ENCODE data around the gene CERS6.

CERS6 gene

GRCh38 chr2:168457190-168457895 is 1.3 kb downstream of the CERS6 start:
- in situ Hi-C loops (cut with MboI; ENCODE audit: low pct_unique_long_range_greater_than_20kb, low sequenced_read_pairs, unreplicated experiment), result no loop called here
- TF ChIP-seq, protein P1, sequence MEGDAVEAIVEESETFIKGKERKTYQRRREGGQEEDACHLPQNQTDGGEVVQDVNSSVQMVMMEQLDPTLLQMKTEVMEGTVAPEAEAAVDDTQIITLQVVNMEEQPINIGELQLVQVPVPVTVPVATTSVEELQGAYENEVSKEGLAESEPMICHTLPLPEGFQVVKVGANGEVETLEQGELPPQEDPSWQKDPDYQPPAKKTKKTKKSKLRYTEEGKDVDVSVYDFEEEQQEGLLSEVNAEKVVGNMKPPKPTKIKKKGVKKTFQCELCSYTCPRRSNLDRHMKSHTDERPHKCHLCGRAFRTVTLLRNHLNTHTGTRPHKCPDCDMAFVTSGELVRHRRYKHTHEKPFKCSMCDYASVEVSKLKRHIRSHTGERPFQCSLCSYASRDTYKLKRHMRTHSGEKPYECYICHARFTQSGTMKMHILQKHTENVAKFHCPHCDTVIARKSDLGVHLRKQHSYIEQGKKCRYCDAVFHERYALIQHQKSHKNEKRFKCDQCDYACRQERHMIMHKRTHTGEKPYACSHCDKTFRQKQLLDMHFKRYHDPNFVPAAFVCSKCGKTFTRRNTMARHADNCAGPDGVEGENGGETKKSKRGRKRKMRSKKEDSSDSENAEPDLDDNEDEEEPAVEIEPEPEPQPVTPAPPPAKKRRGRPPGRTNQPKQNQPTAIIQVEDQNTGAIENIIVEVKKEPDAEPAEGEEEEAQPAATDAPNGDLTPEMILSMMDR (IDR thresholded peaks at IDR 0.05; ENCODE audit: extremely low read depth, insufficient read depth, missing control alignments), result no peak
- DNase-seq (ENCODE audit: low spot score), result peak; percentile 35

DNA sequence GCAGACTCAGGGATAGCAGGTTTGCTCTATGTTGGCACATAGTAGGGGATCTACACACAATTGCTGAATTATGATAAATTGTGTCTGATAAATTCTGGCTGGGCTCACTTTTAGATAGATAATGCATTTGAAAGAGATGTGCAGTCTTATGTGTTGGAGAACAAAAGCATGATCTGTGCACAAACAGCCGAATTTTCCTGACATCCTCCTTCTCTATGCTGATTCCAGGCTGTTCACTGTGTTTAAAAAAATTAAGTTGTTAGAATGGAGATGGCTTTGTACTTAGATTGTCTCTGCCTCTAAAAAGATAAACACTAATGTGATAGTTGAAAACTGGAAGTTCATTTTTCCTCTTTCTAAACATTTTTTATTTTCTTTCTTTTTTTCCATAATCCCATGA is 2.1 kb downstream of the CERS6 start:
- DNase-seq (ENCODE audit: low spot score), result no peak
- in situ Hi-C loops (cut with MboI; ENCODE audit: low pct_unique_long_range_greater_than_20kb, low sequenced_read_pairs, unreplicated experiment), result no loop called here
- TF ChIP-seq, protein P1 (IDR thresholded peaks at IDR 0.05; ENCODE audit: extremely low read depth, insufficient read depth, missing control alignments), result no peak

GRCh38 chr2:168459256-168459655 is 3.2 kb downstream of the CERS6 start:
- TF ChIP-seq, protein P1 (IDR thresholded peaks at IDR 0.05; ENCODE audit: extremely low read depth, insufficient read depth, missing control alignments), result no peak
- in situ Hi-C loops (cut with MboI; ENCODE audit: low pct_unique_long_range_greater_than_20kb, low sequenced_read_pairs, unreplicated experiment), result no loop called here
- no peak for DNase-seq (ENCODE audit: low spot score)

DNA sequence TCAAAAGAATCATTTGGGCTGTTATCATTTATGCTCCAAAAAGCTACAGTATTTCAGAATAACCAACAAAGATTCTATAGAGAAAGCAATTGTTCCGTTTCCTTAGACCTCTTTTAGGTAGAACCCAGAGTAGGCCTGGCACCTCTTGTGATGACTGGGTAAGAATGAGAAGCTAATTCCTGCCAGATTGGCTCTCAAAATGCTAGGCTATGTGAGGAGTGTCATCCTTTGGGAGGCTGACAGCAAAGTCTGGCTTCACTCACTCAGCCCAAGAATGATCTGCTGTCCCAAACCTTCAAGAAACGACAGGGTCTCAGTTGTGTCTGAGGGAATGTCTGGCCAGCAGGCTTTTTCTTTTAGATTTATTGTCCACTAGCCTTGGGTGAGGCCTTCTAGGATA is 4.5 kb downstream of the CERS6 start:
- in situ Hi-C loops (cut with MboI; ENCODE audit: low pct_unique_long_range_greater_than_20kb, low sequenced_read_pairs, unreplicated experiment), result no loop called here
- TF ChIP-seq, protein P1 (IDR thresholded peaks at IDR 0.05; ENCODE audit: extremely low read depth, insufficient read depth, missing control alignments), result no peak
- DNase-seq (ENCODE audit: low spot score), result no peak

- no peak for DNase-seq (ENCODE audit: low spot score)
- in situ Hi-C loops (cut with MboI; ENCODE audit: low pct_unique_long_range_greater_than_20kb, low sequenced_read_pairs, unreplicated experiment), result no loop called here
- TF ChIP-seq, protein P1 (IDR thresholded peaks at IDR 0.05; ENCODE audit: extremely low read depth, insufficient read depth, missing control alignments), result no peak
Measured at GRCh38 chr2:168461178-168461941, 5.3 kb downstream of the CERS6 start.

DNA sequence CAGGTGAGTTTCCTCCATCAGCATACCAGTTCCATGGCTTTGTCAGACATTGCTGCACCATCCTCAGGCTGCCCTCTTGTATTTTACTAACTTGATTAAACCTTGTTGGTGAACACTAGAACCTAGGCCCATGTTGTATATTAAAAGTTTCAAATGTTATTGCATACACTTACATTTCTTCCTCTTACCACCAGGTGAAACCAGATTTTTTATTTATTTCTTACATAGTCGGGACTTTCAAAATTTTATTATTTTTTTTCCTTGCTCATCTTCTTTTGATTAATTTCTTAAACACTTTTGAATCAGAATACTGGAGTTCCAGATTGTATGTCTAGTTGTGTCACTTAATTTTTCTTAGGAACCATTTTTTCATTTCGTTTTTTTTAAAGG is 5.9 kb downstream of the CERS6 start:
- in situ Hi-C loops (cut with MboI; ENCODE audit: low pct_unique_long_range_greater_than_20kb, low sequenced_read_pairs, unreplicated experiment), result no loop called here
- TF ChIP-seq, protein P1 (IDR thresholded peaks at IDR 0.05; ENCODE audit: extremely low read depth, insufficient read depth, missing control alignments), result no peak
- DNase-seq (ENCODE audit: low spot score), result no peak
